Measurements from ENCODE around the gene UPK3BL1.
A peak's percentile ranks its signal among the peaks of the same experiment; 100 is the strongest.
"Not testable (repeated sequence)": the region's sequence is repeated elsewhere in the genome, so short reads cannot be mapped to it uniquely, and the experiment has no call there.

UPK3BL1 gene

GRCh38 chr7:102627271-102627904 lies 15.2 kb downstream of the UPK3BL1 start:
- not testable (repeated sequence) for DNase-seq

GRCh38 chr7:102618122-102618521 lies 24.5 kb downstream of the UPK3BL1 start:
- DNase-seq = not testable (repeated sequence)

GRCh38 chr7:102616507-102617125 lies 26.0 kb downstream of the UPK3BL1 start, which contains the start of gene RASA4:
TSS of gene RASA4 (minus strand) at chr7:102616756. CDS start at chr7:102616689, 67 bp downstream.
- DNase-seq = peak; percentile 36

GRCh38 chr7:102615930-102616329 lies 26.7 kb downstream of the UPK3BL1 start:
- DNase-seq = not testable (repeated sequence)

GRCh38 chr7:102614873-102615272 lies 27.7 kb downstream of the UPK3BL1 start:
- not testable (repeated sequence) for DNase-seq

- DNase-seq = not testable (repeated sequence)
Observed at GRCh38 chr7:102614346-102614697, 28.3 kb downstream of the UPK3BL1 start.

GRCh38 chr7:102613575-102614345 lies 28.8 kb downstream of the UPK3BL1 start:
- DNase-seq = not testable (repeated sequence)

- DNase-seq = not testable (repeated sequence)
Observed at GRCh38 chr7:102611675-102612325, 30.8 kb downstream of the UPK3BL1 start.

GRCh38 chr7:102611013-102611674 lies 31.4 kb downstream of the UPK3BL1 start:
- not testable (repeated sequence) for DNase-seq

GRCh38 chr7:102610441-102610840 lies 32.1 kb downstream of the UPK3BL1 start:
- not testable (repeated sequence) for DNase-seq

- not testable (repeated sequence) for DNase-seq
Observed at GRCh38 chr7:102609734-102610133, 32.9 kb downstream of the UPK3BL1 start.

- DNase-seq = not testable (repeated sequence)
Observed at GRCh38 chr7:102606848-102607247, 35.7 kb downstream of the UPK3BL1 start.

GRCh38 chr7:102604431-102605145 lies 38.0 kb downstream of the UPK3BL1 start:
- DNase-seq = not testable (repeated sequence)

GRCh38 chr7:102602317-102602716 lies 40.3 kb downstream of the UPK3BL1 start:
- not testable (repeated sequence) for DNase-seq

- not testable (repeated sequence) for DNase-seq
Observed at GRCh38 chr7:102599699-102600098, 42.9 kb downstream of the UPK3BL1 start.

- DNase-seq = not testable (repeated sequence)
Observed at GRCh38 chr7:102596036-102596435, 46.6 kb downstream of the UPK3BL1 start.

GRCh38 chr7:102593637-102594334 lies 48.8 kb downstream of the UPK3BL1 start:
- DNase-seq = not testable (repeated sequence)

- peak; percentile 32 for DNase-seq
Observed at GRCh38 chr7:102592477-102593019, 50.0 kb downstream of the UPK3BL1 start.

GRCh38 chr7:102589857-102590256 lies 52.7 kb downstream of the UPK3BL1 start:
- not testable (repeated sequence) for DNase-seq

Measured in T-helper 9 cell (primary cell).